GM12864 (cell line): ENCODE measurements around the gene HIPK2.

ENCODE experiments used
- DNase-seq: peaks from one replicate; pipeline ENCODE4 v3.0.0-alpha.2; 2011; ENCODE audit warnings: low read depth
- H3K4me3 ChIP-seq: 2 replicates; pipeline ENCODE4 v1.5.1; 2011; ENCODE audit warnings: mild to moderate bottlenecking, low read depth, low read length, control low read depth
- TF ChIP-seq, protein P1 (sequence below): IDR thresholded peaks from 2 replicates; pipeline ENCODE4 v1.5.1; 2011; ENCODE audit warnings: low read depth, mild to moderate bottlenecking, moderate library complexity, low read length, control low read depth, inconsistent platforms; ENCODE audit errors: missing control alignments

HIPK2 gene

GRCh38 chr7:139748373-139748765, 29.4 kb downstream of the HIPK2 start:
- H3K4me3 ChIP-seq, result no peak overlapping the region
- TF ChIP-seq, protein P1, sequence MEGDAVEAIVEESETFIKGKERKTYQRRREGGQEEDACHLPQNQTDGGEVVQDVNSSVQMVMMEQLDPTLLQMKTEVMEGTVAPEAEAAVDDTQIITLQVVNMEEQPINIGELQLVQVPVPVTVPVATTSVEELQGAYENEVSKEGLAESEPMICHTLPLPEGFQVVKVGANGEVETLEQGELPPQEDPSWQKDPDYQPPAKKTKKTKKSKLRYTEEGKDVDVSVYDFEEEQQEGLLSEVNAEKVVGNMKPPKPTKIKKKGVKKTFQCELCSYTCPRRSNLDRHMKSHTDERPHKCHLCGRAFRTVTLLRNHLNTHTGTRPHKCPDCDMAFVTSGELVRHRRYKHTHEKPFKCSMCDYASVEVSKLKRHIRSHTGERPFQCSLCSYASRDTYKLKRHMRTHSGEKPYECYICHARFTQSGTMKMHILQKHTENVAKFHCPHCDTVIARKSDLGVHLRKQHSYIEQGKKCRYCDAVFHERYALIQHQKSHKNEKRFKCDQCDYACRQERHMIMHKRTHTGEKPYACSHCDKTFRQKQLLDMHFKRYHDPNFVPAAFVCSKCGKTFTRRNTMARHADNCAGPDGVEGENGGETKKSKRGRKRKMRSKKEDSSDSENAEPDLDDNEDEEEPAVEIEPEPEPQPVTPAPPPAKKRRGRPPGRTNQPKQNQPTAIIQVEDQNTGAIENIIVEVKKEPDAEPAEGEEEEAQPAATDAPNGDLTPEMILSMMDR, result no peak
- no peak for DNase-seq

- no peak for DNase-seq
- TF ChIP-seq, protein P1, result no peak
- no peak overlapping the region for H3K4me3 ChIP-seq
These were observed 30.0 kb downstream of the HIPK2 start for GRCh38 chr7:139747662-139748372.

DNA sequence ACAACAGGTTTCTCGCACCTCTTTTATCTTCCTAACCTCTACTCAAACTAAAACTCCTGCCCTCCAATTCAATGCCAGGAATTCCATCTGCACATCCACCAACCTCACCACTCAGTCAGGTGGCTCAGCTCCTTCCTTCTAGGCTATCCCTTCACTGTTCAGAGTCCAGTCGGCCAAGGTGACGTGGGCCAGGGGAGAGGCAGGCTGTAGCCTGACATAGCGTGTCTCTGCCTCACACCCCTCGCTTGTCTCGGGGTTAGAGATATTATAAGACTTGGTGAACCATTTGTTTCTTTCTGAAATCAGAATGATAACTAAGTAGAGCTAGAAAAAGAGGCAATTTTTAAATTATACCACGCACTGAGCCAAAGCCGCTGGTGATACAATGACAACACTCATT, 31.1 kb downstream of the HIPK2 start:
- TF ChIP-seq, protein P1, result no peak

DNA sequence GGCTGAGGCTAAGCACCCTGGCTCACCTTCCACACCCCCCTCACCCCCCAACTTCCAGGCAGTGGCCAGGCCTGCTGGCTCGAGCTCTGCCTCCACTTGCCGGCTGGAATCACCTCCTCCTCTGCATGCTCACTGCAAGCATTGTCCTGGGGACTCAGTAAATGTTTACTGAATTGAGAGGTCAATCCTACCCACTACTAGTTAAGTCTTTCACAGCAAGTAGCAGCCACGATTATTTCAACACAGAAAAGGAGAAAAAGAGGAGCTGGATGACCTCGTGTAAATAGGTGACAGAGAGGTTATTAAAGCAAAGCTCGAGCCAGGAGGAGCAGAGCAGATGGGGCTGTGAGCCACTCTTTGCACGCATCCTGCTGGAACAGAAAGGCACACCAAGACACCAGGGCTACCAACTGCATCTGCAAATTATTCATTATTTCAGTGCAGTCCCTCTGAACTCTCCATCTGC, 32.1 kb downstream of the HIPK2 start:
- no peak for DNase-seq
- TF ChIP-seq, protein P1, result no peak
- no peak overlapping the region for H3K4me3 ChIP-seq

More for the DNA sequence above, 31.1 kb downstream of the HIPK2 start:
- DNase-seq, result no peak
- no peak overlapping the region for H3K4me3 ChIP-seq

DNA sequence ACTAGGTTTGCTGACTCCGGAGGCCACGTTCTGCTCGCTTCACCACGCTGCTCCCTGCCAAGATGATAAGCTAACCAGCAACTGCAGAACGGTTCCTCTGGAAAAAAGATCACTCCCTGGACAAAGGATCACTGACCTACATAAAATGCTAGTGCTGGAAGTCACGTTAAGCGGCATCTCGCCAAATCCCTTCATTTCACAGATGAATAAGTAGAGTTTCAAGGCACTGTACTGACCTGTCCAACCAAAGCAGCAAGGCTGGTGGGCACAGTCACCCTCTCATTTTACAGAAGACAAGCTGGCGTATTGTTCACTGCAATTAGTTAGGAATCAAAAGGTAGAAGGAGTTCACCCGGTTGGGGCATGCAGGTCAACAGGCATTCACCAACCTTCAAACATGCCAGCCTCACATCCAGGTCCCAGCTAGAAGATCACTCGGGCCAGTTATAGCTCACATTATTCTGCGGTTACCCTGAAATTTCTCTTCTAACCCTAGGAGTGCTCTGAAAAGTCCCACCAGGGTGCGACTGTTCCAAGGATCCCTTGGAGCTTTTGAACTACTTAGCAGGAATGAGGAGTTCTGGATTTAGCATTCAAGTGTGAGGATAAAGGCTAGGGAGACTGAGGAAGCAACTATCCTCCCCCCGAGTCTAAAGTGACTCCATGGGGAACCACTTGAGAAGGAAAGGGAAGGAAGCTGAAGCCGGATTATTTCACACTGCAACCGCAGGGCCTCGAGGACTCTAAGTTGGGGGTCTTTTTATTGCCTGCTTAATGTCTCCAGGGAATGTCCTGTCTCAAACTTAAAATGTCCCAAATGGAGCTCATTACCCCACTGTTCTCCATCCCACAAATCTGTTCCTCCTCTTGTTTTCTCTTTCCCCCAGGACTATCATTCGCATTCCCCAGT, 32.8 kb downstream of the HIPK2 start:
- DNase-seq, result no peak
- H3K4me3 ChIP-seq, result no peak overlapping the region
- TF ChIP-seq, protein P1, result no peak

- no peak for DNase-seq
- H3K4me3 ChIP-seq, result no peak overlapping the region
- TF ChIP-seq, protein P1, result no peak
These were observed 33.6 kb downstream of the HIPK2 start for GRCh38 chr7:139743967-139744767.
